Activated T-cell treated with anti-CD3 and anti-CD28 coated beads, Interleukin-2, amount 50 U/mL, for 4 hours (primary cell): Measurements from ENCODE around the gene SEMA3A. TPM values are rescaled to one million over a fixed set of nuclear protein-coding genes. Genes with fewer than 3 reads are reported as not detected.

Experiments used
- ATAC-seq, 2 donors: fragments of 200-7000 bp; cut with Tn5 transposase; one replicate each; pipeline ENCODE4 v1.10.0; 2021
- DNase-seq: peaks from one replicate; pipeline ENCODE4 v3.0.0-alpha.2; 2020
- H3K27me3 Mint-ChIP-seq: one replicate; pipeline ENCODE4 v1.8.0; 2021; ENCODE audit warnings: low read depth, mixed read lengths
- H3K36me3 Mint-ChIP-seq: one replicate; pipeline ENCODE4 v1.8.0; 2022; ENCODE audit warnings: mixed read lengths; ENCODE audit not compliant: insufficient read depth
- H3K4me1 Mint-ChIP-seq: one replicate; pipeline ENCODE4 v1.8.0; 2021; ENCODE audit warnings: low read depth, mixed read lengths
- H3K4me3 Mint-ChIP-seq: one replicate; pipeline ENCODE4 v1.8.0; 2021; ENCODE audit warnings: mild to moderate bottlenecking, moderate library complexity, mixed read lengths
- H3K9me3 Mint-ChIP-seq: one replicate; pipeline ENCODE4 v1.8.0; 2021; ENCODE audit warnings: mixed read lengths
- total RNA-seq, 3 donors: library from RNA; stranded (reverse); gene quantifications; one replicate each; pipeline ENCODE4 v1.2.1, GENCODE V29; 2021

SEMA3A gene
- total RNA-seq, 3 donors from 2014 or later = 0.03 to 0.11 (median 0.08) TPM

- H3K36me3 Mint-ChIP-seq = no peaks in the 10 kb centered on the region
- peaks cover 10% of the 10 kb centered on the region for H3K9me3 Mint-ChIP-seq
- ATAC-seq (peak; percentile 43 to 62), DNase-seq (no peak)
- no peaks in the 10 kb centered on the region for H3K27me3 Mint-ChIP-seq
- peaks cover 15% of the 10 kb centered on the region for H3K4me1 Mint-ChIP-seq
- H3K4me3 Mint-ChIP-seq = no peak overlapping the region
These were observed 6.6 kb downstream of the SEMA3A start for GRCh38 chr7:84187813-84188510.

DNA sequence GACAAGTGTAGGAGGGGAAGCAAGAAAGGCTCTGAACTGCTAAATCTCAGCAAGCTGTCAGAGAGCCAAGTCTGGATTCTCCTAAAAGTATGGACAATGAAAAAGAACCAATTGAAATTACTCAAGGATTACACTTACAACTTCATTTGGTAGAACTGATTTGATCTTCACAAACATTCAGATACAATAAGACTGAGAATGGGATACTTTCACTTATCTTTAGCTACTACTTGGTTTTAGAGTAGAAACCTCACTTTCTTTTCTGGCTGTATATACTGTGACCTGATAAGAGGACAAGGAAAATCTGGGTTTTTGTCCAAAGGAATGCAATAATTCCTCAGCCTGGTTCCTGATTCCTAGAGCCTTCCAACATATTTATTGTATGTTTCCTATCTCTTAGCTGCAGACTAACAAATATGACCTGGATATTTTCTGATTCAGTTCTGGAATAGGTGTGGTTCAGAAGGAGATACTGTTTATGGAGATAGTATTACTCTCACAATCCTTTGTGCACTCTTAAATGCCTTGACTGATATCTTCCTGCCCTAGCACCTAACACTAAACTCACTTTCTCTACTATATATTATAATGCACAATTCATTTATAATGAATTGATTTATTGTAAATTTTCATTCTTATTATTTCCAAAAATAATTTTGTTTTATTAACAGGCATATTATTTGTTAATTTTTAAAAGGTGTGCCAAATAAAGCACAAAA is 7.3 kb downstream of the SEMA3A start:
- Mint-ChIP-seq H3K9me3 (peaks cover 10% of the 10 kb centered on the region), H3K4me1 (peaks cover 15% of the 10 kb centered on the region), H3K27me3 (no peaks in the 10 kb centered on the region), H3K4me3 (no peak overlapping the region), H3K36me3 (no peaks in the 10 kb centered on the region)
- ATAC-seq (no peak), DNase-seq (no peak)

DNA sequence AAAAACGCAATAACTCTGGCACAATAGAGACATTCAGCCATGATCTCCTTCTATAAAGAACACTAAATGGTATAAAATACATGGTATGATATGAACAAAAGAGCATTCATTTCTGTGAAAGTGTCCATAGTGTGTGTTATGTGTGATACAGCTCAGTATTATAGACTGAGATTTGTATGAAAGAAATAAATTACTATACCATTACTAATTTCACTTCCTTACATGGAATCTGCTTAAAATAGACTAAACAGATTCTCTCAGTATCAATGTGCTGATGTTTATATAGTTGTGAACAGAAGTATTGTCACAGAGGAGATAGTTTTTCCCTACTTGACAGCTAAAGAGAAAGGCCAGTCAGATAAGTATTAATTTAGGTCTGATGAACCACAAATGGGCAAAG is 10.8 kb downstream of the SEMA3A start:
- Mint-ChIP-seq H3K36me3 (no peaks in the 10 kb centered on the region), H3K27me3 (no peaks in the 10 kb centered on the region), H3K9me3 (peaks cover 10% of the 10 kb centered on the region), H3K4me3 (no peak overlapping the region), H3K4me1 (peaks cover 11% of the 10 kb centered on the region)
- ATAC-seq (no peak), DNase-seq (no peak)

DNA sequence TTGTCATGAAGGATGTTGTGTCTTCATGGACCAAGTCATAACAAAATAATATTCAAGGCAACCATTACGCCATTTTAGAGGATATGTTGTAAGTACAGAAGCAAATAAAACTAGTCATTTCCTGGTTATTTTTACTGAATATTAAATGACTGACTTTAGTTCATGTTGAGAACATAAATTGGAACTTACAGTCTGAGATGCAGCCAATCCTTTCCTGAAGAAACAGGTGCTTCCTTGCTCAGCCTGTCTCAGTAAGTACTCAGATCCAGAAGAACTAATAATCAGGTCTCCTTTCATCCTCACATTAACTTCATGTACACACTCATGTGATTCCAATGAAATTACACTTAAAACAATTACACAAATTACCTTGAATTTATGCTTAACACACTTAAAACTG is 12.3 kb downstream of the SEMA3A start:
- no peak overlapping the region for H3K4me3 Mint-ChIP-seq
- H3K4me1 Mint-ChIP-seq = peaks cover 6% of the 10 kb centered on the region
- no peaks in the 10 kb centered on the region for H3K36me3 Mint-ChIP-seq
- DNase-seq (no peak), ATAC-seq (no peak)
- H3K9me3 Mint-ChIP-seq = peaks cover 10% of the 10 kb centered on the region
- H3K27me3 Mint-ChIP-seq = no peaks in the 10 kb centered on the region

DNA sequence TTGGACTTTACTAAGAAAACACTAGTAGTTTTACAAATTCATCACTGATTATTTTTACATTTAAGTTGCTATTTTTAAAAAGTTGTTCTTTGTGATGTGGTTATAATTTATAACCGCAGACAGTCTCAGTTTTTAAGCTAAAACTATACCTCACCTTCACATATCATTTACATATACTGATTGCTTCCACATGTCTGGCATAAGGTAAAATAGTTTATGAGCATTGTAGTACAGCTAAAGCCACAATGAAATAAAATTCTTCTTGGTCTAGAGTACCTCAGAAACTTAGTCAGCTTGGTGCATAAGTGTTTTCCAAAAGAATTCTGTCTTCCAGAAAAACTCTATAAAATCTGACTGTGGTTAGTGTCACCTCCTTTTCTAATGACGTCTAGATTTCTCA is 13.0 kb downstream of the SEMA3A start:
- Mint-ChIP-seq H3K27me3 (no peaks in the 10 kb centered on the region), H3K9me3 (peaks cover 10% of the 10 kb centered on the region), H3K4me1 (no peaks in the 10 kb centered on the region), H3K4me3 (no peak overlapping the region), H3K36me3 (no peaks in the 10 kb centered on the region)
- DNase-seq (no peak), ATAC-seq (no peak)

GRCh38 chr7:84177758-84178412 is 16.7 kb downstream of the SEMA3A start:
- Mint-ChIP-seq H3K9me3 (no peaks in the 10 kb centered on the region), H3K4me3 (no peak overlapping the region), H3K36me3 (no peaks in the 10 kb centered on the region), H3K27me3 (no peaks in the 10 kb centered on the region), H3K4me1 (no peaks in the 10 kb centered on the region)
- ATAC-seq (no peak), DNase-seq (no peak)

DNA sequence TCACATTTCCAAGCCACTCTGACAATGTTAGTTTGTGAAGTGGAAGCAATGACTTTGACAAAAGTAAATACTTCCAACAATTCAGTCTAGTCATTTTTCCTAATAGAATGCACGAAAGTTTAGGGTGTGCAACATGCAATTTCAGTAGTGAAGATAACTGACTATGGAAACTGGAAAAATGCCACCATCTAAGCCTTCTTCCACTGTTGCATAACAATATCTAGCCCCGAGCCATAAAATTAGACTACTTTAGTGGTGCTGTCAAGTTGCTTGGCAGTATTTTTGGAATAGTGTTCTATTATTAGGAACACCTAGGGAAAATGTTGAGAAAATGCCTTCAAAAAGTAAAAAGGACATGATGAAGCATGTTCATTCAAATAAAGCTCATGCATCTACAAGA is 17.9 kb downstream of the SEMA3A start:
- Mint-ChIP-seq H3K36me3 (no peaks in the 10 kb centered on the region), H3K4me1 (no peaks in the 10 kb centered on the region), H3K9me3 (no peaks in the 10 kb centered on the region), H3K27me3 (no peaks in the 10 kb centered on the region), H3K4me3 (no peak overlapping the region)
- DNase-seq (no peak), ATAC-seq (no peak)

GRCh38 chr7:84175461-84175860 is 19.1 kb downstream of the SEMA3A start:
- H3K27me3 Mint-ChIP-seq = no peaks in the 10 kb centered on the region
- H3K4me1 Mint-ChIP-seq = no peaks in the 10 kb centered on the region
- ATAC-seq (no peak), DNase-seq (no peak)
- no peaks in the 10 kb centered on the region for H3K9me3 Mint-ChIP-seq
- H3K4me3 Mint-ChIP-seq = no peak overlapping the region
- no peaks in the 10 kb centered on the region for H3K36me3 Mint-ChIP-seq

DNA sequence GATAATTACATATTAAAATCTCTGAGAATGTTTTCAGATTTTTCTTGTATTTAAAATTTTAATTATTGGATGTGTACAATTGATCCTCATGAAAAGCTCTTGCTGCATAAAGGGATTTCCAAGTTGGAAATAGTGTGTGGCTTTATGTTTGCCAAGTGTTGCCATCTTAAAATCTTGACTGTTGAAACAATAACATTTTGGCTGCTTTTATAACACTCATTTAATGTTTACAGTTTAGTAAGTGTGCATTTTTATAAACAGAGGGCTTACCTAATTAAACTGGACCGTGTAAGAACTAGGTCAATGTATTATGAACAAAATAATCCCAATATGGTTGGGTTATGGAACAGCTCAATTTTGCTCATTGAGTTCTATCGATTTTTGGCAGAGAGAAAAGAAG is 23.9 kb downstream of the SEMA3A start:
- Mint-ChIP-seq H3K9me3 (no peaks in the 10 kb centered on the region), H3K36me3 (no peaks in the 10 kb centered on the region)

DNA sequence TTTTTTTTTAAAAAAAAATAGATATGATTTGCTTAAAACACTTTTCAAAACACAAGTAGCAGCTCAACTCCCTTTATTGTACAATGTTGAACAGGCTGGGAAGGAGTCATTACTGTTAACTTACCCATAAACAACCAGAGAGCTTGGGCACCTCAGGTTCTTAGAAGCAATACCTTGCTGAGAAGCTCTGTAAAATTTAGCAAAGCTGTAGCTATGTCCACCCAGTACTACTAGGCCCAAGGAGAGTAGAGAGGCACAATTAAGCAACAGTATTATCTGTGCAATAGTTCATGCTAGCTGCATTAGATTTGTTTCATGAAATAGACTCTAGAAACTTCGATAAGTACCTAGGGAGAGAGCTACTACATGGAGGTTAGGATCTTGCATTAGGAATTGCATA is 32.0 kb downstream of the SEMA3A start:
- ATAC-seq (no peak), DNase-seq (no peak)
- H3K4me3 Mint-ChIP-seq = no peak overlapping the region
- no peaks in the 10 kb centered on the region for H3K27me3 Mint-ChIP-seq
- H3K4me1 Mint-ChIP-seq = no peaks in the 10 kb centered on the region
- no peaks in the 10 kb centered on the region for H3K36me3 Mint-ChIP-seq
- H3K9me3 Mint-ChIP-seq = no peaks in the 10 kb centered on the region

More for the DNA sequence above, 23.9 kb downstream of the SEMA3A start:
- Mint-ChIP-seq H3K4me1 (no peaks in the 10 kb centered on the region), H3K27me3 (no peaks in the 10 kb centered on the region), H3K4me3 (no peak overlapping the region)
- ATAC-seq (no peak), DNase-seq (no peak)

- no peaks in the 10 kb centered on the region for H3K27me3 Mint-ChIP-seq
- no peak for ATAC-seq
- no peaks in the 10 kb centered on the region for H3K4me1 Mint-ChIP-seq
- no peak overlapping the region for H3K4me3 Mint-ChIP-seq
- H3K36me3 Mint-ChIP-seq = no peaks in the 10 kb centered on the region
- H3K9me3 Mint-ChIP-seq = no peaks in the 10 kb centered on the region
- no peak for DNase-seq
These were observed 32.5 kb downstream of the SEMA3A start for GRCh38 chr7:84162125-84162524.

GRCh38 chr7:84161398-84161797 is 33.2 kb downstream of the SEMA3A start:
- Mint-ChIP-seq H3K36me3 (no peaks in the 10 kb centered on the region), H3K9me3 (no peaks in the 10 kb centered on the region), H3K4me3 (no peak overlapping the region), H3K4me1 (no peaks in the 10 kb centered on the region), H3K27me3 (no peaks in the 10 kb centered on the region)
- ATAC-seq (no peak), DNase-seq (no peak)

DNA sequence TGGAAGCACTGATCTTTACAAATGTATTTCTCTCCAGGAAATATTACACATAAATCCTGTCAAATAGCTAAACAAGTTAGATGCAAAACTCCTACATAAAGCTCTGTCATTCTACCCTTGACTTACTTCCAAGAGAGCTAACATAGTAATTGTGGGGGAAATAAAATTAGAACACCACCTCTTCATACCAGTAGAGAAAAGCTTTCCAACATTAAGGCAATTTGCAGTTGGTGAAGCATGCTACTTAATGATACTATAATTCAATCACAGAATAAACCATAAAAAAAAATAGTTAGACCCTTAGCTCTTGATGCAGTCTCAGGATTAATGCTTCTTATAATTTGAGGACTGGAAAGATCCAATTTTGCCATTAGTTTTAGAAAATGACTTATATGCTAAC is 35.2 kb downstream of the SEMA3A start:
- Mint-ChIP-seq H3K9me3 (no peaks in the 10 kb centered on the region), H3K4me1 (no peaks in the 10 kb centered on the region), H3K4me3 (no peak overlapping the region), H3K27me3 (no peaks in the 10 kb centered on the region), H3K36me3 (no peaks in the 10 kb centered on the region)
- no peak for ATAC-seq
- DNase-seq = no peak

- Mint-ChIP-seq H3K4me1 (no peaks in the 10 kb centered on the region), H3K9me3 (no peaks in the 10 kb centered on the region), H3K27me3 (no peaks in the 10 kb centered on the region)
These were observed 37.4 kb downstream of the SEMA3A start for GRCh38 chr7:84157171-84157570.

More at GRCh38 chr7:84157171-84157570, 37.4 kb downstream of the SEMA3A start:
- ATAC-seq (no peak), DNase-seq (no peak)
- Mint-ChIP-seq H3K4me3 (no peak overlapping the region), H3K36me3 (no peaks in the 10 kb centered on the region)
